Fibroblast of pulmonary artery (primary cell): ENCODE results near the gene FBXW11.
A peak's percentile ranks its signal among the peaks of the same experiment; 100 is the strongest.
"Not testable (repeated sequence)": the region's sequence is repeated elsewhere in the genome, so short reads cannot be mapped to it uniquely, and the experiment has no call there.

Experiments
- DNase-seq: peaks from one replicate; pipeline ENCODE4 v3.0.0-alpha.2; 2010; ENCODE audit warnings: low read depth
- H3K4me3 ChIP-seq: replicated peaks from 2 replicates; pipeline ENCODE4 v1.5.1; 2011; ENCODE audit warnings: low read depth, mild to moderate bottlenecking, control low read depth, low read length, moderate library complexity
- TF ChIP-seq, protein P1 (sequence below): IDR thresholded peaks from 2 replicates; pipeline ENCODE4 v1.5.1; 2011; ENCODE audit warnings: mild to moderate bottlenecking, control low read depth, low read length, inconsistent platforms; ENCODE audit errors: missing control alignments

Gene FBXW11

DNA sequence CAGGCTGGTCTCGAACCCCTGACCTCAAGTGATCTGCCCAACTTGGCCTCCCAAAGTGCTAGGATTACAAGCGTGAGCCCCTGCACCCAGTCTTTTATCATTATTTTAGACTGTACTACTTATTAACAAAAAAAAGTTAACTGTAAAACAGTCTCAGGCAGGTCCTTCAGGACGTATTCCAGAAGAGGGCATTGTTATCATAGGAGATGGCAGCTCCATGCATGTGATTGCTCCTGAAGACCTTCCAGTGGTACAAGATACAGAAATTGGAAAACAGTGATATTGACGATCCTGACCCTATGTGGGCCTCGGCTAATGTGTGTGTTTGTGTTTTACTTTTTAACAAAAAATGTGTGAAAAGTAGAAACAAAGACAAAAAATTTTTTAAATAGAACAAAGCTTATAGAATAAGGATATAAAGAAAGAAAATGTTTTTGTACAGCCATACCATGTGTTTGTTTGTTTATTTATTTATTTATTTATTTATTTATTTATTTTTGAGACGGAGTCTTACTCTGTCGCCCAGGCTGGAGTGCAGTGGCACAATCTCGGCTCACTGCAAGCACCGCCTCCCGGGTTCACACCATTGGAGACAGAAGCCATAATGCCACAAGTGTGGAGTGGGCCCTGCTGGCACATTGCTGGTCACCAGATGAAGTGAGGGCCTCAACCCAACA, 13.8 kb upstream of the FBXW11 start:
- DNase-seq = peak; percentile 45
- TF ChIP-seq, protein P1, sequence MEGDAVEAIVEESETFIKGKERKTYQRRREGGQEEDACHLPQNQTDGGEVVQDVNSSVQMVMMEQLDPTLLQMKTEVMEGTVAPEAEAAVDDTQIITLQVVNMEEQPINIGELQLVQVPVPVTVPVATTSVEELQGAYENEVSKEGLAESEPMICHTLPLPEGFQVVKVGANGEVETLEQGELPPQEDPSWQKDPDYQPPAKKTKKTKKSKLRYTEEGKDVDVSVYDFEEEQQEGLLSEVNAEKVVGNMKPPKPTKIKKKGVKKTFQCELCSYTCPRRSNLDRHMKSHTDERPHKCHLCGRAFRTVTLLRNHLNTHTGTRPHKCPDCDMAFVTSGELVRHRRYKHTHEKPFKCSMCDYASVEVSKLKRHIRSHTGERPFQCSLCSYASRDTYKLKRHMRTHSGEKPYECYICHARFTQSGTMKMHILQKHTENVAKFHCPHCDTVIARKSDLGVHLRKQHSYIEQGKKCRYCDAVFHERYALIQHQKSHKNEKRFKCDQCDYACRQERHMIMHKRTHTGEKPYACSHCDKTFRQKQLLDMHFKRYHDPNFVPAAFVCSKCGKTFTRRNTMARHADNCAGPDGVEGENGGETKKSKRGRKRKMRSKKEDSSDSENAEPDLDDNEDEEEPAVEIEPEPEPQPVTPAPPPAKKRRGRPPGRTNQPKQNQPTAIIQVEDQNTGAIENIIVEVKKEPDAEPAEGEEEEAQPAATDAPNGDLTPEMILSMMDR = peak; percentile 18
- not testable (repeated sequence) for H3K4me3 ChIP-seq

DNA sequence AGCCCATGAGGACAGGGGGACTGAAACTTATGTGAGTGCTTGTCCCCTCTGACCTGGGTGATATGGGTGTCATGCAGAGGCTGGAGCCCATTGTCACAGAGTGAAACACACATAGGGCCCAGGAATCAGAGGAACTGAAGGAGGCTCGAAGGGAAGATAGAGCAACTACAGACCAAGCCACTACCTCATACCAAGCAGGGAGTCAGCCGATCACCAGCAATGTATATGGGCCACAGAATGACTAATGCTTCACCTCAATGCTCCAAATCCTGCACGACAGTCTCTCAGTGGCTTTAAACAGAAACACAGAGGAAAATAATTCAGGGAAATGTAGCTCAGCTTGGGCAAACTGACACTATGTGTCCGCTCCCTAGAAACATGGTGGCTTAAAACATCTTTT, 8.9 kb upstream of the FBXW11 start:
- no peak overlapping the region for H3K4me3 ChIP-seq
- TF ChIP-seq, protein P1 = no peak
- no peak for DNase-seq

DNA sequence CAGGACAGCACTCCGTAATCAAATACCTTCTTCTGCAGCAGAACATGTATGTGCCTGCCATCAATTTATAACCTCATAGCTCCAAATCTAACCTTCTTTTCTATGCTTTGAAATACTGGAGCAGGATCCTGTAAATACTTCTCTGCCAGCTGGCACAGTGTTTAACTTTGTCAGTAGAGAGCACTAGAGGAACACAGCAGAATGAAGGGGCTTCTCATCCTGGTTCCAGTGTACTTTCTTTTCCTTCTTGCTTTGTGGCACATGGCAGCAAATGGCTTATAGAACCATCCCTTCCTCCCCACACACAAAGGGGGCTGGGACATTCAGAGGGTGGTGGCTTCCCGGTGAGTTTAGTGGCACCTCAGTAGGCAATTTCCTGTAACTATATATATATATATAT, 3.8 kb upstream of the FBXW11 start:
- DNase-seq = peak; percentile 69
- no peak overlapping the region for H3K4me3 ChIP-seq
- TF ChIP-seq, protein P1 = peak; percentile 45

DNA sequence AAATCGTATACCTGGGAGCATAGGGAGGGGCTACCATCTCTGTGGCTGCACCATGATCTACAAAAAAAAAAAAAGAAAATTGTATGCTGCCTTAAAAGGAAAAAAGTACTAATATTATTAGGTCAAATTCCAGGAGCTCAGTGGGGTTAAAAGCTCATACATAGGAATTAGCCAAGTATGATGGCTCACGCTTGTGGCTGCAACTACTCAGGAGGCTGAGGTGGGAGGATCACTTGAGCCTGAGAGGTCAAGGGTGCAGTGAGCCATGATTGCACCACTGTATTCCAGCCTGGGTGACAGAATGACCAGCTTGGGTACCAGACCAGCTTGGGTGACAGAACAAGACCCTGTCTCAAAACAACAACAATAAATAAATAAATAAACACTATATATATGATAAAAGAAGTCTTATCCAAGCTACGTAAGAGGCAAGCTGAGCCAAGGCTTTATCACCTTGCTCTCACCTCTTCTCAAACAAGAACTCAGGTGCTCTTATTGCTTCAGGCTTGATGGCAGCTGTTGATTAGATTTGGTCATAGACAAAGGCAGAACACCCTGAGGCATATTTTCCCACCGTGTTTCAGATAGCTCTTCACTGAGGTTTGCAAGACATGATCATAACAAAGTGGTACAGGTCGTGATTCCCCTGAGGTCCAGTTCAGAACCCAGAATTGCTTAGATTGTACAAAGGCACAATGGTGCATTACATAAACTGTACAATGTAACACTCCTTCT, 3.3 kb upstream of the FBXW11 start:
- TF ChIP-seq, protein P1 = no peak
- DNase-seq = no peak
- no peak overlapping the region for H3K4me3 ChIP-seq

DNA sequence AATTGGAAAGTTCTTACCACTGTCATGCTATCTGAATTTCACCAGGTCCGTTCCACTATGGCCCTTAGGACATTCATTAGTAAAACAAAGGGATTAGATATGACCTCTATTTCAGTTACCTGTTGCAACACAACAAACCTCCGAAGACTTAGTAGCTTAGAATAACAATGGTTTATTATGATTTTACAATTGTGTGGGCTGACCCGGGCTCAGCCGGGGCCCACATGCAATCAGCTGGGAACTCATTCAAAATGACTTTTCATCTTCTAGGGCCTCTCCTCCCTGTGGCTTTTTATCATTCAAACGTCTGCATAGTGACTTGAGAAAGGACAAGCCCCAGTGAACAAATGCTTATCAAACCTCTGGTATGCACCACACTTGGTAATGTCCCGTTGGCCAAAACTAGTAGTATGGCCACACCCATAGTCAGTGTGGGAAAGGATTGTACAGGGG, 2.3 kb upstream of the FBXW11 start:
- DNase-seq = peak; percentile 79
- peak overlapping the region; percentile 1 for H3K4me3 ChIP-seq
- TF ChIP-seq, protein P1 = no peak

DNA sequence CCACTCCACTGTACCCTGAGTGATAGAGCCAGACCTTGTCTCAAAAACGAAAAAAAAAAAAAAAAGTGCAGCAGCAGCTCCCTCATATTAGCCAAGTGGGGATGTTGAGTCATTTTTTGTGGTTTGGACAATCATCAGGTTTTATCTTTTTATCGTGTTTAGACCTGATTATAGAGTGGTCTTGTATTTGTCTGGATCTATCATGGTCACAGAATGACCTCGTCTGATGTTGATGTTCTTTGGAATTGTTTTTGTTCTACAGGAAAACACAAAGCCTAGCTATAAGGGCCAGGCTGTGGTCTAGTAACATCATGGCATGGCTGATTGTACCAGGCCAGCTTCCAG, 1.6 kb upstream of the FBXW11 start:
- TF ChIP-seq, protein P1 = no peak
- DNase-seq = peak; percentile 80

More for the DNA sequence above, 1.6 kb upstream of the FBXW11 start:
- peak overlapping the region; percentile 96 for H3K4me3 ChIP-seq
